Measurements from ENCODE around the gene BICC1.

Gene BICC1

GRCh38 chr10:58608826-58609531 lies 96.3 kb downstream of the BICC1 start:
- peak; percentile 20 for DNase-seq

GRCh38 chr10:58609532-58610150 lies 97.0 kb downstream of the BICC1 start:
- no peak for DNase-seq

GRCh38 chr10:58615237-58615935 lies 102.7 kb downstream of the BICC1 start:
- DNase-seq = no peak

- DNase-seq = no peak
Observed at GRCh38 chr10:58618158-58618676, 105.5 kb downstream of the BICC1 start.

- DNase-seq = no peak
Observed at GRCh38 chr10:58621379-58622077, 108.9 kb downstream of the BICC1 start.

- no peak for DNase-seq
Observed at GRCh38 chr10:58622246-58622645, 109.6 kb downstream of the BICC1 start.

- no peak for DNase-seq
Observed at GRCh38 chr10:58625070-58625469, 112.4 kb downstream of the BICC1 start.

GRCh38 chr10:58627392-58627791 lies 114.7 kb downstream of the BICC1 start:
- no peak for DNase-seq

- DNase-seq = no peak
Observed at GRCh38 chr10:58631715-58632114, 119.0 kb downstream of the BICC1 start.

- no peak for DNase-seq
Observed at GRCh38 chr10:58632216-58632615, 119.5 kb downstream of the BICC1 start.

GRCh38 chr10:58637352-58637751 lies 124.7 kb downstream of the BICC1 start:
- no peak for DNase-seq

- no peak for DNase-seq
Observed at GRCh38 chr10:58638388-58638787, 125.7 kb downstream of the BICC1 start.

GRCh38 chr10:58641095-58641531 lies 128.4 kb downstream of the BICC1 start:
- DNase-seq = peak; percentile 72

- DNase-seq = no peak
Observed at GRCh38 chr10:58641708-58642107, 129.0 kb downstream of the BICC1 start.

GRCh38 chr10:58642283-58642682 lies 129.6 kb downstream of the BICC1 start:
- no peak for DNase-seq

- no peak for DNase-seq
Observed at GRCh38 chr10:58642916-58643428, 130.3 kb downstream of the BICC1 start.

GRCh38 chr10:58644311-58644710 lies 131.6 kb downstream of the BICC1 start:
- no peak for DNase-seq

GRCh38 chr10:58645416-58646146 lies 132.9 kb downstream of the BICC1 start:
- no peak for DNase-seq

- no peak for DNase-seq
Observed at GRCh38 chr10:58647376-58648112, 134.9 kb downstream of the BICC1 start.

- DNase-seq = no peak
Observed at GRCh38 chr10:58648131-58648530, 135.5 kb downstream of the BICC1 start.

- no peak for DNase-seq
Observed at GRCh38 chr10:58651040-58651439, 138.4 kb downstream of the BICC1 start.
